Measurements from ENCODE around the gene ALPG.
A peak's percentile ranks its signal among the peaks of the same experiment; 100 is the strongest.
"Not testable (repeated sequence)": the region's sequence is repeated elsewhere in the genome, so short reads cannot be mapped to it uniquely, and the experiment has no call there.

The ALPG gene

GRCh38 chr2:232442431-232442830 lies 35.8 kb downstream of the ALPG start:
- not testable (repeated sequence) for DNase-seq

- DNase-seq, result not testable (repeated sequence)
These were observed 36.4 kb downstream of the ALPG start for GRCh38 chr2:232443047-232443446.

GRCh38 chr2:232443669-232444408 lies 37.2 kb downstream of the ALPG start:
- DNase-seq, result not testable (repeated sequence)

- peak; percentile 59 for DNase-seq
These were observed 37.9 kb downstream of the ALPG start for GRCh38 chr2:232444409-232445148.

- not testable (repeated sequence) for DNase-seq
These were observed 38.7 kb downstream of the ALPG start for GRCh38 chr2:232445149-232445885.

- not testable (repeated sequence) for DNase-seq
These were observed 39.7 kb downstream of the ALPG start for GRCh38 chr2:232446266-232446777.

GRCh38 chr2:232447091-232447620 lies 40.5 kb downstream of the ALPG start:
- DNase-seq, result no peak

- DNase-seq, result no peak
These were observed 41.1 kb downstream of the ALPG start for GRCh38 chr2:232447638-232448303.

- DNase-seq, result no peak
These were observed 41.7 kb downstream of the ALPG start for GRCh38 chr2:232448304-232448690.

GRCh38 chr2:232449964-232450363 lies 43.3 kb downstream of the ALPG start:
- no peak for DNase-seq

GRCh38 chr2:232451645-232452044 lies 45.0 kb downstream of the ALPG start:
- DNase-seq, result not testable (repeated sequence)

GRCh38 chr2:232454630-232455029 lies 48.0 kb downstream of the ALPG start:
- no peak for DNase-seq

GRCh38 chr2:232455426-232456255 lies 49.0 kb downstream of the ALPG start, which contains the start of gene ALPI:
TSS of gene ALPI (plus strand) at chr2:232456153. CDS start at chr2:232456200, 47 bp downstream.
- DNase-seq, result no peak

GRCh38 chr2:232456296-232457120 lies 49.9 kb downstream of the ALPG start:
- DNase-seq, result no peak

- no peak for DNase-seq
These were observed 50.7 kb downstream of the ALPG start for GRCh38 chr2:232457121-232458011.

GRCh38 chr2:232458051-232458660 lies 51.5 kb downstream of the ALPG start:
- no peak for DNase-seq

GRCh38 chr2:232458661-232459418 lies 52.2 kb downstream of the ALPG start:
- DNase-seq, result no peak

- no peak for DNase-seq
These were observed 52.9 kb downstream of the ALPG start for GRCh38 chr2:232459419-232460035.

All from CD4-positive, alpha-beta T cell treated with Interleukin-10 for 1 hour (primary cell).